ENCODE data around the gene RCOR1.

- TF ChIP-seq POLR2A (IDR thresholded peaks at IDR 0.05) (no peak), CTCF (IDR thresholded peaks at IDR 0.05 in 8 of 11, conservative IDR thresholded peaks at IDR 0.05 in 3 of 11) (no peak)
These were observed 99.9 kb downstream of the RCOR1 start for GRCh38 chr14:102692334-102692733.
